Cortex of kidney (tissue), 1 donor: ENCODE results near the gene PXDN.
"Not testable (repeated sequence)": the region's sequence is repeated elsewhere in the genome, so short reads cannot be mapped to it uniquely, and the experiment has no call there.

Experiments
- DNase-seq: peaks from one replicate; lab custom pipeline; 2025; lab: John Stamatoyannopoulos, UW

PXDN gene

DNA sequence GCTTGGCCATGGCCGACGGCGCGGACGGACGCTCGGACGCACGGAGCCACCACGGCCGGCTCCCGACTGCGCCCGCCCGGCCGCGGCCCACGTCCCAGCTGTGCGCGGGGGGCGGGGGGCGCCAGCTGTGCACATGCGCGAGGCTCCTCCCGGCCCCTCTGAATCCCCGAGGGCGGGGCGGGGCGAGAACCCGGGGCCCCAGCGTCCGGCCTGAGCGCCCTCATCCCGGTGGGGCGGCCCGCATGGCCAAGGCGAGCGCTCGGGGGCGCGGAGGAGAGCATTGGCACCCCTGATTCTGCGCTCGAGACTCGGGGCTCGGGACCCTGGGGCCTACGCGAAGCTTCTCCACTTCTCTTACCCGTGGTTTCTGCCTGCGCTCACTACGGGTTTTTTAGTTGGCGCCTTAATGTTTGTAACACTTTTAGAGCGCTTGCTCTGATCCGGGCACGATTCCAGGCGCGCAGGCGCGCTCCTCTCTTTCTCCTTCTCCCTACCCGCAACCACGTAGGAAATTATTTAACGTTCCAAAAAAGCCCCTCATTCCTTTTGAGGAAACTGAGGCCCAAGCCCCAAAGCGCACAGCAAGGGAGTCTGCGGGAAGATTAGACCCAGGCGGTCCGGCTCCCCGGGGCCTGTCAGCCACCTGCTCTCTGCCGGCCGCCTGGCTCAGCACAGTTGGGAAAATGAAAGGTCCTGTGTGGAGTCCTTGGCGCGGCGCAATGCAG is at the start of gene PXDN:
PXDN (minus strand) TSS at position 70 of the 725 bp plus-strand sequence; CDS start at position 10, 60 bp downstream.
- no peak for DNase-seq

GRCh38 chr2:1793868-1794445 is 49.6 kb upstream of the PXDN start:
- no peak for DNase-seq

GRCh38 chr2:1793001-1793867 is 48.9 kb upstream of the PXDN start:
- no peak for DNase-seq

- DNase-seq = no peak
These were observed 47.5 kb upstream of the PXDN start for GRCh38 chr2:1791685-1792435.

DNA sequence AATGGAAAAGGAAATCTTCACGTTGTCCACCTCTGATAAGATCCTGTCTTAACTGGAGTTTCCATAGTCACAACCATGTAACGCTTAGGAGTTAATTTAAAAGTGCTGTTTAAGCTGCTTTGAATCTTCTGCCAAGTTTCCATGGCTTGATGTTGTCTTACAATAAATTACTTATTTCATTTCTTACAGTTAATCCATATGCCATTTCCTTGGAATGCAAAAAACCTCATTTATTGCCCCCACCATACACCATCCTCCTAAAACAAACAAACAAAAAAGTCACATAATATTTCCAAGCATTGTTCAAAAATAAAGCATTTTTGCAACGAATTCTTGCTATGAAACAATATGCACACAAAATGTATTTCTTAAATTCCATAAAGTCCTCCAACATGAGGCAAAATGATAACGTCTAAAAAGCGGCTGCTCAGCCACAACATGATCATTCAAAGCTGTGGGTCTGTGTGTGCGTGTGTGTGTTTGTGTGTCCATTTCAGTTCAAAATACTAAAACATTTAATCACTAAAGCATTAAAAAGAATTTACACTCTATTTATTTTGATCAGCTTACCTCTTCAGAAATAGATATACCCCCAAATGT is 46.8 kb upstream of the PXDN start:
- DNase-seq = no peak

DNA sequence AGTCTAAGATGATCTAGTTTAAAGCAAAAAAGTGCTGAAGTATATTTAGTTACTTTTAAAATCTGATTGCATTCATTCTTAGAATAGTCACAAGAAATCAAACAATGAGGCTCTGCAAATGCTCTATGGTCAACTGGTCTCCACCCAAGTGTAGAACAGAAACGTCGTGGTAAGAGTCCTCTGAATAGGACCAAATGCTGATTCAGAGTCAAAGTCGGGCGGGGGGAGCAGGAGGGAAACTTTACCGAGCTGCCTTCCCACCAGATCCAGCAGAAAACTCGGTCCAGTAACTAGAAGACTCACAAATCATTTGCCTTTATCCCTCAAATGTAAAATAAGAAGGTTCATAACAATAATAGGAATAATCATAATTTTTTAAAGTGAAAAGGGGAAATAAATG is 46.2 kb upstream of the PXDN start:
- DNase-seq = no peak

- DNase-seq = no peak
These were observed 45.3 kb upstream of the PXDN start for GRCh38 chr2:1789610-1790009.

GRCh38 chr2:1788478-1788959 is 44.2 kb upstream of the PXDN start:
- DNase-seq = no peak

GRCh38 chr2:1787755-1788477 is 43.6 kb upstream of the PXDN start:
- no peak for DNase-seq

GRCh38 chr2:1784986-1785617 is 40.8 kb upstream of the PXDN start:
- no peak for DNase-seq

GRCh38 chr2:1784087-1784486 is 39.8 kb upstream of the PXDN start:
- DNase-seq = no peak

DNA sequence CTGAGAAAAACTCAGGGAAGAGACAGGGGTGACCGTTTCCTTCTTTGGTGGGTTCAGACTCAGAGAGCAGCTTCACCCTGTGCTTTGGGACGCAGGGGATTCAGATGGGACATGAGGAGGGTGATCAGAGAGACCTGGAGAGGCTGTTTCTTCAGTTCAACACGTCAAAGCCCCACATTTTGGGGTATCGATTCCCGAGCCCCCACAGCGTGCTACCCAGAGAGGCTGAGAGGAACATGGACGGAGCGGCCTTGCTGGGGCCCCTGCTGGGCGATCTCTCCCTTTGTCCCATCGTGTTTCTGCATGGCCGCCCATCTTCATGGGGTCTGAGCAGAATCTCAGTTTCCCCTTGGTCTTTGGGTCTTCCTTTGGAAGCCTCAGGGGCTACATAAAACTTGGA is 38.2 kb upstream of the PXDN start:
- no peak for DNase-seq

- DNase-seq = no peak
These were observed 37.2 kb upstream of the PXDN start for GRCh38 chr2:1781291-1782080.

- no peak for DNase-seq
These were observed 36.4 kb upstream of the PXDN start for GRCh38 chr2:1780693-1781092.

- DNase-seq = not testable (repeated sequence)
These were observed 35.7 kb upstream of the PXDN start for GRCh38 chr2:1780054-1780453.

DNA sequence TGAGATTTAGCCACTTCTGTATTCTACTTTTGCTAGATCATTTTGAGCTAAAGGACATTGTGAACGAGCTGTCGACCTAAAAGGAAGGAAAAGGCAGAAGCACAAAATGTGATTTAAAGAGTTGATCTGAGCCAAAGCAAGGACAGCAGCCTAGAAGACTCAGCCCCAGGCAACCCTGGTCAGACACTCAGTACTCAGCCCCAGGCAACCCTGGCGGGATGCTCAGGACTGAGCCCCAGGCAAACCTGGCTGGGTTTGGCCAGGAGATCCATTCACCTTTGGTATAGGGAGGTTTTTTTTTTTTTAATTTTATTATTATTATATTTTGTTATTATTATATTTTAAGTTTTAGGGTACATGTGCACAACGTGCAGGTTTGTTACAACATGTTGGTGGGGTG is 34.3 kb upstream of the PXDN start:
- DNase-seq = no peak

DNA sequence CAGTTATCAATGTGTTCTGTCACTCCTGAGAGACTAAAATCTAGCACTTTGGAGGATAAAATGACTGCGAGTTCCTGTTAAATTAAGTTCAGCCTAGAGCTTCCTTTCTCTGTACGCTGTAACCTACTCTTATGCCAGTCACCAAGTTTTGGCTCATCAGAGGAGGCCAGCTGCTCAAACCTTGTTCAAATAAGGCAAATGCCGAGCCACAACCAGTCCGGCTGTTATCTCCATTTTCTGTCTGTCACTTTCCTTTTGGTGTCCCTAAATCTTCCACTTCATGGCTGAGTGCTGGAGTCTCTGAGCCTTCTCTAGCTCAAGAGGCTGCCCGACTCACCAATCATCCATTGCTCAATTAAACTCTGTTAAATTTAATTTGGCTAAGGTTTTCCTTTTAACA is 33.5 kb upstream of the PXDN start:
- DNase-seq = no peak

DNA sequence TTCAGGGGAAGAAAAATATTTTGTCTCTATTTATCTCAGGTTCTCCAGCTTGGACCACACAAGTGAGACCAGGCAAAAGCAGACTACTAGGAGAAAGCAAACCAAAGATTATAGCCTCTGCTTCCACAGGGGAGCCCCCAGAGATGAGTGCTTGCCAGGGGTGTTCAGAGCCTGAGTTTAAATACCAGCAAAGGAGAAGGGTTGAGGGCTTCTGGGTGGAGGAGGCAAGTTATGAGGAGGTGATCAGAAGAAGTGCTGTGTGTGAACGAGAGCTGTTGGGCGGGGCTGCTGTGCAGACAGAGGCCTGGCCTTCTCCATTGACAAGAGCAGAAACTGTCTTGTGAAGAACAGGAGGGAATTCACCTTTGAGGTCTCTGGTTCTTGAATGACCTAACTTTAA is 32.8 kb upstream of the PXDN start:
- DNase-seq = no peak

DNA sequence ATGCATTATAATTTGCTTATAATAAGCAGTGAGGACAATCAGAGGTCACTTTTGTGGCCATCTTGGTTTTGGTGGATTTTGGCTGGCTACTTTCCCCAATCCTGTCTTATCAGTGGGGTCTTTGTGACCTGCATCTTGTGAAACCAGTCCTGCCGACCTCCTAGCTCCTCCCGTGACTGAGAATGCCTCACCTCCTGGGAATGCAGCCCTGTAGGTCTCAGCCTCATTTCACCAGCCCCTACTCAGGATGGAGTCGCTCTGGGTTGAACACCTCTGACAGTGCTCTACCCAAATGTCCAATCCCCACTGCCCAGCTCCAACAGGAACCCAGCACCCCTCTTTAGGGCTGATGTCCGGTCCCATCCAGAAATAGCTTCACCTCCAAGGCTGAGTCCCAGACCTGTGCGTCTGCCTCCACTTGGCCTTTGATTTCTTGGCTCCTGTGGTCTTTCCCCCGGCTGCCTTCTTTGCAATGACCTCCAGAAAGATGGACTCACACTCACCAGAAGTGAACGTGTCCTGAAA is 31.3 kb upstream of the PXDN start:
- DNase-seq = no peak
